A673 (cell line): Measurements from ENCODE around the gene TGFB1I1.

Experiments used
- EZH2 ChIP-seq: fragments of 200-600 bp; sonication (generic); IDR thresholded peaks from 2 replicates; pipeline ENCODE4 v1.6.1; 2017; ENCODE audit warnings: borderline replicate concordance, low read depth, mild to moderate bottlenecking, mixed read lengths, antibody characterized with exemption, low read length; ENCODE audit not compliant: poor library complexity, severe bottlenecking
- TF ChIP-seq, protein P1 (sequence below): fragments of 300-800, 200-600 bp; sonication (generic); conservative IDR thresholded peaks from 2 replicates; pipeline ENCODE4 v1.5.1; 2017; ENCODE audit warnings: low read depth, mild to moderate bottlenecking, antibody characterized with exemption, low read length, moderate library complexity, mixed read lengths

DNA sequence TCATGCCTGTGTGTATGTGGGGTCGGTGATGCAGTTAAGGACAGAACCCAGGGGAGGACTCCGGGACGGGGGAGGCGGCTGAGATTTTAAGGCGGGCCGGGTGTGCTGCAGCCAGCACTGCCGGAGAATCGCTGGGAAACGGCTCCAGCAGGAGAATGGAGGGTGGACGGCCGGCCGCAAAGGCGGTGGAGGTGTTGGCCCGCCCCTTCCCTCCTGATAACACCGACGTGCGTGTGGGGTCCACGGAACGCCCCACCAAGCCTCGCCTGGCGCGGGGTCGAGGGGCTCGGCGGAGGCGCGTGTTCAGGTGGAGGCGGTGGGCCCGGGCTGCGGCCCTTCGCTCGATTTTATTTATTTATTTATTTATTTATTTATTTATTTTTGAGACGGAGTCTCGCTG is 30.0 kb upstream of the TGFB1I1 start:
- TF ChIP-seq, protein P1, sequence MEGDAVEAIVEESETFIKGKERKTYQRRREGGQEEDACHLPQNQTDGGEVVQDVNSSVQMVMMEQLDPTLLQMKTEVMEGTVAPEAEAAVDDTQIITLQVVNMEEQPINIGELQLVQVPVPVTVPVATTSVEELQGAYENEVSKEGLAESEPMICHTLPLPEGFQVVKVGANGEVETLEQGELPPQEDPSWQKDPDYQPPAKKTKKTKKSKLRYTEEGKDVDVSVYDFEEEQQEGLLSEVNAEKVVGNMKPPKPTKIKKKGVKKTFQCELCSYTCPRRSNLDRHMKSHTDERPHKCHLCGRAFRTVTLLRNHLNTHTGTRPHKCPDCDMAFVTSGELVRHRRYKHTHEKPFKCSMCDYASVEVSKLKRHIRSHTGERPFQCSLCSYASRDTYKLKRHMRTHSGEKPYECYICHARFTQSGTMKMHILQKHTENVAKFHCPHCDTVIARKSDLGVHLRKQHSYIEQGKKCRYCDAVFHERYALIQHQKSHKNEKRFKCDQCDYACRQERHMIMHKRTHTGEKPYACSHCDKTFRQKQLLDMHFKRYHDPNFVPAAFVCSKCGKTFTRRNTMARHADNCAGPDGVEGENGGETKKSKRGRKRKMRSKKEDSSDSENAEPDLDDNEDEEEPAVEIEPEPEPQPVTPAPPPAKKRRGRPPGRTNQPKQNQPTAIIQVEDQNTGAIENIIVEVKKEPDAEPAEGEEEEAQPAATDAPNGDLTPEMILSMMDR, result no peak
- no peak for TF ChIP-seq EZH2
